A549 (cell line): ENCODE data around the gene NUP188. TPM values are rescaled to one million over a fixed set of nuclear protein-coding genes. Genes with fewer than 3 reads are reported as not detected.

Experiments
- ATAC-seq, 2 experiments: fragments of 200-7000 bp in 1 of 2; fragments of >200 bp in 1 of 2; cut with Nextera tagmentation in 1 of 2; cut with Tn5 transposase in 1 of 2; 3 replicates each; pipeline versions ENCODE4 v1.8.0 to v1.9.1; 2018 to 2020; ENCODE audit warnings: mild to moderate bottlenecking in 1 of 2, moderate library complexity in 1 of 2
- CTCF ChIA-PET: fragments of 300-600 bp; sonication (Branson Sonifier 250); formaldehyde crosslinking; extraction: SDS; loops from one replicate; lab custom pipeline; 2021; ENCODE audit warnings: antibody characterized with exemption, inconsistent platforms; lab: Yijun Ruan, JAX
- POLR2A ChIA-PET: fragments of 350-600 bp; formaldehyde crosslinking; extraction: SDS; loops from one replicate; lab custom pipeline; 2021; ENCODE audit warnings: antibody characterized with exemption, inconsistent platforms; lab: Yijun Ruan, JAX
- DNase-seq, 2 experiments: peaks; one replicate each; pipeline versions ENCODE4 v3.0.0 to v3.0.0-alpha.2; 2011 to 2016; ENCODE audit warnings: low read depth in 1 of 2, low spot score in 1 of 2
- FAIRE-seq: peaks from 2 replicates; lab custom pipeline; 2011; peaks lifted over from hg19 to GRCh38; lab: Jason Lieb, UNC
- H3K27ac ChIP-seq, 2 experiments: fragments of >200 bp; sonication (Bioruptor Twin); formaldehyde crosslinking; 3 replicates each; pipeline ENCODE4 v1.5.1; 2016 to 2017
- H3K4me1 ChIP-seq: fragments of >200 bp; sonication (Bioruptor Twin); formaldehyde crosslinking; 3 replicates; pipeline ENCODE4 v1.6.1; 2016
- H3K4me2 ChIP-seq: fragments of >200 bp; sonication (Bioruptor Twin); formaldehyde crosslinking; 3 replicates; pipeline ENCODE4 v1.6.1; 2016
- H3K4me3 ChIP-seq: fragments of >200 bp; sonication (Bioruptor Twin); formaldehyde crosslinking; 3 replicates; pipeline ENCODE4 v1.5.1; 2016
- H3K9me3 ChIP-seq: fragments of >200 bp; sonication (Bioruptor Twin); formaldehyde crosslinking; 3 replicates; pipeline ENCODE4 v1.6.1; 2016
- E2F6 ChIP-seq: IDR thresholded peaks from 2 replicates; pipeline ENCODE4 v1.6.1; 2012; ENCODE audit warnings: low read depth, borderline replicate concordance
- EHMT2 ChIP-seq: fragments of 200-600 bp; sonication (generic); IDR thresholded peaks from 2 replicates; pipeline ENCODE4 v1.6.1; 2016; ENCODE audit warnings: antibody characterized with exemption, low read depth, mild to moderate bottlenecking, moderate library complexity
- GATA3 ChIP-seq: IDR thresholded peaks from 2 replicates; pipeline ENCODE4 v1.6.1; 2012; ENCODE audit warnings: borderline replicate concordance
- HDAC2 ChIP-seq: fragments of 200-600 bp; sonication (generic); IDR thresholded peaks from 2 replicates; pipeline ENCODE4 v1.6.1; 2016
- HOXB5 ChIP-seq: fragments of 250-450 bp; sonication (Bioruptor Pico); IDR thresholded peaks from 2 replicates; pipeline ENCODE4 v1.5.0; 2020; ENCODE audit warnings: mild to moderate bottlenecking, moderate library complexity
- JUN ChIP-seq, 2 experiments: fragments of >200 bp; sonication (Bioruptor Twin); formaldehyde crosslinking; IDR thresholded peaks; 2 replicates in 1 of 2; 3 replicates in 1 of 2; pipeline ENCODE4 v1.6.1; 2016 to 2017
- KDM1A ChIP-seq: fragments of 200-600 bp; sonication (generic); IDR thresholded peaks from 2 replicates; pipeline ENCODE4 v1.6.1; 2016; ENCODE audit warnings: low read depth, mild to moderate bottlenecking
- MAFK ChIP-seq: fragments of 450-650 bp; IDR thresholded peaks from 2 replicates; pipeline ENCODE4 v1.6.1; 2014; ENCODE audit not compliant: partially characterized antibody
- MAX ChIP-seq: IDR thresholded peaks from 2 replicates; pipeline ENCODE4 v1.6.1; 2012
- MAZ ChIP-seq: fragments of 150-350 bp; IDR thresholded peaks from 2 replicates; pipeline ENCODE4 v1.6.1; 2014; ENCODE audit warnings: antibody characterized with exemption, low read depth, low read length, borderline replicate concordance
- NR3C1 ChIP-seq: fragments of >200 bp; sonication (Bioruptor Twin); formaldehyde crosslinking; IDR thresholded peaks from 3 replicates; pipeline ENCODE4 v1.6.1; 2017
- PHF8 ChIP-seq: fragments of 200-600 bp; sonication (generic); IDR thresholded peaks from 2 replicates; pipeline ENCODE4 v1.6.1; 2016; ENCODE audit warnings: low read depth, mild to moderate bottlenecking, antibody characterized with exemption, moderate library complexity, borderline replicate concordance
- POLR2A ChIP-seq: IDR thresholded peaks from 2 replicates; pipeline ENCODE4 v1.6.1; 2012; ENCODE audit warnings: mild to moderate bottlenecking, low read length
- RAD21 ChIP-seq, 2 experiments: fragments of >200 bp in 1 of 2; sonication (Bioruptor Twin) in 1 of 2; formaldehyde crosslinking in 1 of 2; IDR thresholded peaks in 1 of 2; conservative IDR thresholded peaks in 1 of 2; 2 replicates in 1 of 2; 3 replicates in 1 of 2; pipeline ENCODE4 v1.6.1; 2012 to 2018; ENCODE audit warnings: inconsistent platforms in 1 of 2
- RFX5 ChIP-seq: fragments of 450-650 bp; IDR thresholded peaks from 2 replicates; pipeline ENCODE4 v1.7.1; 2014; ENCODE audit warnings: antibody characterized with exemption, mild to moderate bottlenecking, moderate library complexity
- RNF2 ChIP-seq: fragments of 200-600 bp; sonication (generic); IDR thresholded peaks from 2 replicates; pipeline ENCODE4 v1.6.1; 2016; ENCODE audit warnings: low read depth, mild to moderate bottlenecking, antibody characterized with exemption, moderate library complexity, borderline replicate concordance
- WGBS: methylation state at CpG from one replicate; pipeline ENCODE4 v1.1.6; 2017; ENCODE audit errors: missing lambda C conversion rate; 5-methylcytosine and 5-hydroxymethylcytosine counted together
- polyA plus RNA-seq, 4 experiments: library from polyadenylated mRNA; depleted of rRNA in 3 of 4; stranded (reverse); fragments of >200 nt; fragmentation: RNase III in 1 of 4; extraction: RNeasy Plus Mini Kit Qiagen cat#74134 plus additional on column Dnase treatment in 1 of 4; gene quantifications; 2 replicates in 3 of 4; 3 replicates in 1 of 4; pipeline ENCODE4 v1.2.3, GENCODE V29; 2011 to 2017
- TF ChIP-seq, protein P1 (sequence below): fragments of 150-350 bp; IDR thresholded peaks from 2 replicates; pipeline ENCODE4 v1.6.1; 2014; ENCODE audit warnings: low read depth, mild to moderate bottlenecking, low read length
- TF ChIP-seq, protein P2 (sequence below): fragments of 200-600 bp; sonication (generic); IDR thresholded peaks from 2 replicates; pipeline ENCODE4 v1.6.1; 2016; ENCODE audit warnings: antibody characterized with exemption, mild to moderate bottlenecking, moderate library complexity

NUP188 gene
- polyA plus RNA-seq, 2 of the 4 experiments (the other 2 are of a cell fraction), result 33.2 to 52.3 TPM

DNA sequence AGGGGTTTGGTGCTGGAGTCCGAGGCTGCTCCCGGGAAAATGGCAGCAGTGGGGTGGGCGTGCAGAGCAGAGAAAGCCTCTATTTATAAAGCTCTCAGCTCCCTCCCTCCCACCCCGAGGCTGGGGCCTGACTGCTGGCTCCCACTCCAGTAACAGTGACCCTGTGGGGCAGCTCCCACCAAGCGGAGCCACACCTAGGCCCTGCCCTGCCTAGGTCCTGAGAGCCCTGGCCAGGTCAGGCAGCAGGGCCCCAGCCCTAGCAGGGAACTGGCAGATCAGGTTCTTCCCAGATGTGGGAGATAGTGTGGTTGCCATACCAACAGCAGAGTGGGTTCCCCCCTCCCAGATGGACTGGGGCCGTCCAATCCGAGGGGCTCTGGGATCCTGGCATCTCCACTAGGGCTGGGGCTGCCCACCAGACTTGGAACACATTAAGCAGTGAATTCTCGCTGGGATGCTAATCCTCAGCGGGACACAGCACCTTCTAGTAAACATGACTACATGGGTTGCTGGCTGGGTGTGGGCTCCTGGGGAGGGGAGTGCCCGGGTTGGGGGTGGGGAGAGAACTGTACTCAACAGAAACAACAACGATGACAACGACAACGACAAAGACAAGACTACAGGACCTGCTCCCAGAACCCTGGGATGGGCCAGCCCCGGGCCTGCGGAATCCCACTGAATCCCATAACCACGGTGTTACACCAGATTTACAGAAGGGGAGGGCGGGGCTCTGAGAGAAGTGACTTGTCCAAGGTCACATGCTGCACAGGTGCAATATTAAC lies 79.1 kb downstream of the NUP188 start:
- Histone ChIP-seq H3K4me1 (peaks cover 19% of the 10 kb centered on the region), H3K27ac (peak overlapping the region in 1 of 2 experiments; percentile 93; a peak in 4 of 6 replicates), H3K4me2 (peak overlapping the region; percentile 84), H3K9me3 (no peaks in the 10 kb centered on the region), H3K4me3 (peak overlapping the region; percentile 83; the same call in 2 of the 3 replicates)
- peak in 1 of 2 experiments; percentile 6; a peak in 2 of 6 replicates for ATAC-seq
- no peak for DNase-seq
- WGBS, result 67% methylated on average over 17 of the region's 17 CpGs
- TF ChIP-seq RFX5, result no peak
- no peak for TF ChIP-seq EHMT2
- TF ChIP-seq RAD21 (conservative IDR thresholded peaks at IDR 0.05 in 1 of 2, IDR thresholded peaks at IDR 0.05 in 1 of 2), result no peak
- no peak for TF ChIP-seq HDAC2
- TF ChIP-seq, protein P1, sequence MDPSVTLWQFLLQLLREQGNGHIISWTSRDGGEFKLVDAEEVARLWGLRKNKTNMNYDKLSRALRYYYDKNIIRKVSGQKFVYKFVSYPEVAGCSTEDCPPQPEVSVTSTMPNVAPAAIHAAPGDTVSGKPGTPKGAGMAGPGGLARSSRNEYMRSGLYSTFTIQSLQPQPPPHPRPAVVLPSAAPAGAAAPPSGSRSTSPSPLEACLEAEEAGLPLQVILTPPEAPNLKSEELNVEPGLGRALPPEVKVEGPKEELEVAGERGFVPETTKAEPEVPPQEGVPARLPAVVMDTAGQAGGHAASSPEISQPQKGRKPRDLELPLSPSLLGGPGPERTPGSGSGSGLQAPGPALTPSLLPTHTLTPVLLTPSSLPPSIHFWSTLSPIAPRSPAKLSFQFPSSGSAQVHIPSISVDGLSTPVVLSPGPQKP, result no peak
- no peak for FAIRE-seq
- POLR2A ChIA-PET, result no interaction called here
- CTCF ChIA-PET, result interaction anchor here (0.5 to 2.1 kb wide), 5 partner anchors 19 to 582 kb away, joined by 3 to 6 read pairs (median 3); no protein-coding TSS in a partner anchor

GRCh38 chr9:129027224-129027684 lies 79.8 kb downstream of the NUP188 start:
- peak overlapping the region; percentile 83 for H3K4me3 ChIP-seq
- H3K4me1 ChIP-seq, result peaks cover 19% of the 10 kb centered on the region
- WGBS, result 18% methylated on average over 7 of the region's 9 CpGs
- CTCF ChIA-PET, result interaction anchor here (0.6 to 2.1 kb wide), 3 partner anchors 20 to 581 kb away, joined by 3 to 6 read pairs (median 3); no protein-coding TSS in a partner anchor
- peak; percentile 75; the same call in 1 of the 2 replicates for TF ChIP-seq HDAC2
- no peak for TF ChIP-seq RNF2
- TF ChIP-seq NR3C1, result no peak
- no peak for TF ChIP-seq GATA3
- no peak for TF ChIP-seq MAZ
- no peak for TF ChIP-seq POLR2A
- peak; percentile 93; the same call in 1 of the 2 replicates for TF ChIP-seq KDM1A
- TF ChIP-seq, protein P2, sequence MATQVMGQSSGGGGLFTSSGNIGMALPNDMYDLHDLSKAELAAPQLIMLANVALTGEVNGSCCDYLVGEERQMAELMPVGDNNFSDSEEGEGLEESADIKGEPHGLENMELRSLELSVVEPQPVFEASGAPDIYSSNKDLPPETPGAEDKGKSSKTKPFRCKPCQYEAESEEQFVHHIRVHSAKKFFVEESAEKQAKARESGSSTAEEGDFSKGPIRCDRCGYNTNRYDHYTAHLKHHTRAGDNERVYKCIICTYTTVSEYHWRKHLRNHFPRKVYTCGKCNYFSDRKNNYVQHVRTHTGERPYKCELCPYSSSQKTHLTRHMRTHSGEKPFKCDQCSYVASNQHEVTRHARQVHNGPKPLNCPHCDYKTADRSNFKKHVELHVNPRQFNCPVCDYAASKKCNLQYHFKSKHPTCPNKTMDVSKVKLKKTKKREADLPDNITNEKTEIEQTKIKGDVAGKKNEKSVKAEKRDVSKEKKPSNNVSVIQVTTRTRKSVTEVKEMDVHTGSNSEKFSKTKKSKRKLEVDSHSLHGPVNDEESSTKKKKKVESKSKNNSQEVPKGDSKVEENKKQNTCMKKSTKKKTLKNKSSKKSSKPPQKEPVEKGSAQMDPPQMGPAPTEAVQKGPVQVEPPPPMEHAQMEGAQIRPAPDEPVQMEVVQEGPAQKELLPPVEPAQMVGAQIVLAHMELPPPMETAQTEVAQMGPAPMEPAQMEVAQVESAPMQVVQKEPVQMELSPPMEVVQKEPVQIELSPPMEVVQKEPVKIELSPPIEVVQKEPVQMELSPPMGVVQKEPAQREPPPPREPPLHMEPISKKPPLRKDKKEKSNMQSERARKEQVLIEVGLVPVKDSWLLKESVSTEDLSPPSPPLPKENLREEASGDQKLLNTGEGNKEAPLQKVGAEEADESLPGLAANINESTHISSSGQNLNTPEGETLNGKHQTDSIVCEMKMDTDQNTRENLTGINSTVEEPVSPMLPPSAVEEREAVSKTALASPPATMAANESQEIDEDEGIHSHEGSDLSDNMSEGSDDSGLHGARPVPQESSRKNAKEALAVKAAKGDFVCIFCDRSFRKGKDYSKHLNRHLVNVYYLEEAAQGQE, result peak; percentile 37; the same call in 1 of the 2 replicates
- TF ChIP-seq RFX5, result no peak
- no peak for TF ChIP-seq MAFK
- TF ChIP-seq, all 56 proteins: peak for 3
- peak overlapping the region; percentile 82 to 93 for H3K27ac ChIP-seq
- peak overlapping the region; percentile 84 for H3K4me2 ChIP-seq
- POLR2A ChIA-PET, result no interaction called here
- no peaks in the 10 kb centered on the region for H3K9me3 ChIP-seq
- FAIRE-seq, result no peak
- ATAC-seq, result no peak; a peak in 2 of 6 replicates
- no peak for DNase-seq

DNA sequence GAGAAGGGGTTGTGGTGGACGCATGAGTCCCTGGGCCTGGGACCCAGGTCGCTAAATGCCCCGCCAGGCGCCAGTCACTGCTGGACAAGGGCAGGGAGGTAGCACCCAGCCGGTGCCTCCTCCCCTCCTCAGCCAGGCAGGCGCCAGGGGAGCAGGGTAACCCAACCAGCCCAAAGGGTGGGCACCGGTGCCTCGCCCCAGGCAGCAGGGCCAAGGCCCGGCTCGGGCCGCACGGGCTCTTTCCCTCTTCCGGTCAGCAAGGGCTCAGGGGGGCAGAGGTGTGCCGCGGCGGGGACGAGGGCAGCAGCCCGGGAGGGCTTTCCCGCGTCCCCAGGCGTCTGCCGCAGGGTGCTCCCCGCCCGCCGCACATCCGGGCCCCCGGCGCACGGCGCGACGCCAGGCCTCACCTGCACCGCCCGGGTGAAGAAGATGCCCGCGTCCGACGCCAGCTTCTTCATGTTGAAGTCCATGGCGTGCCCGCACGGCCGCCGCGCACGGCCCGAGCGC lies 80.2 kb downstream of the NUP188 start:
- DNase-seq, result peak; percentile 44 to 66
- Histone ChIP-seq H3K4me1 (peaks cover 19% of the 10 kb centered on the region), H3K4me2 (peak overlapping the region; percentile 84), H3K9me3 (no peaks in the 10 kb centered on the region), H3K4me3 (peak overlapping the region; percentile 83), H3K27ac (peak overlapping the region; percentile 82 to 93)
- 0% methylated on average over 10 of the region's 47 CpGs for WGBS
- TF ChIP-seq MAX, result peak; percentile 38
- TF ChIP-seq HOXB5 (CRISPR knock-in tag), result no peak
- 0 out of 2 replicates have a peak, but pooled peaks have one; percentile 40 for TF ChIP-seq E2F6
- peak in 1 of 2 experiments; percentile 47; a peak in 2 of 5 replicates for TF ChIP-seq JUN (IDR thresholded peaks at IDR 0.05)
- peak; percentile 39; the same call in 1 of the 2 replicates for TF ChIP-seq PHF8
- ChIA-PET CTCF (interaction anchor here (0.6 to 2.2 kb wide), 15 partner anchors 8 to 580 kb away, joined by 3 to 18 read pairs (median 4); no protein-coding TSS in a partner anchor), POLR2A (interaction anchor here (0.9 to 1.0 kb wide), 2 partner anchors 20 to 53 kb away, joined by 3 to 6 read pairs; partner anchors contain the start of gene DOLPP1)
- FAIRE-seq, result no peak
- peak; percentile 63 to 71 for ATAC-seq
